Inflammatory macrophage treated with lipopolysaccharide for 4 hours (primary cell): ENCODE results near the gene ZNF761.
"Not testable (repeated sequence)": the region's sequence is repeated elsewhere in the genome, so short reads cannot be mapped to it uniquely, and the experiment has no call there.

ENCODE experiments used
- DNase-seq: peaks from one replicate; pipeline ENCODE4 v3.0.0-alpha.2; 2020

The ZNF761 gene

DNA sequence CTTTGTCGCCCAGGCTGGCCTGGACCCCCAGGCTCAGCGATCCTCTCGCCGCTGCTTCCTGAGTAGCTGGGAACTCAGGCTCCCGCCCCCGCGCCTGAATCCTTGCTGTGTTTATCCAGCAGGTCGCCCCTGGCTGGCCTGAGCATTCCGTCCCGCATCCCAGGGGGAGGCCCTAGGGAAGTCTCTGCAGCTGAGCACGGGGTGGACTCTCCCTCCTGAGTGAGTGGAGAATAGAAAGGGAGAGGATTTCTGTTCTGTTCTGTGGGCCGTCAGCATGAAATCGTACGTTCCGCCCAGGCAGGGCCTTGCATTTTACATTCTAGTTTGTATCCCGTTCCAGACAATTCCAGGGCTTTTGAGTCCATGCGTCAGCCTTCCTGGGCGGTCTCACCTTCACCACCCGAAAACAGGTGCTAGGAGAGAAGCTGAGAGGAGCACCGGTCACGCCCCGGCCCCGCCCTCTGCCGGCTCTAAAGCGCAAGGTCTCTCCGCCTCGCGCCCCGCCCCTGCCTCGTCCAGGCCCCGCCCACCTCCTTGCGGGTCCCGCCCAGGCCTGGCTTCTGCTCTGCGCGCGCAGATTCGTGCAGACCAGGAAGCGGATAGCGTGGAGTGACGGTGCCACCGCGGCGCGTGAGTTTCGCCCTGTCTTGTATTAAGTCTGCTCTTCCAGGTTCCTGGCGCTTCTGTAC, at the start of gene ZNF761:
Gene ZNF761, plus strand, starts transcription at position 586 of the 689 bp plus-strand sequence. CDS start 15,285 bp downstream, outside the sequence.
- DNase-seq: peak; percentile 94

DNA sequence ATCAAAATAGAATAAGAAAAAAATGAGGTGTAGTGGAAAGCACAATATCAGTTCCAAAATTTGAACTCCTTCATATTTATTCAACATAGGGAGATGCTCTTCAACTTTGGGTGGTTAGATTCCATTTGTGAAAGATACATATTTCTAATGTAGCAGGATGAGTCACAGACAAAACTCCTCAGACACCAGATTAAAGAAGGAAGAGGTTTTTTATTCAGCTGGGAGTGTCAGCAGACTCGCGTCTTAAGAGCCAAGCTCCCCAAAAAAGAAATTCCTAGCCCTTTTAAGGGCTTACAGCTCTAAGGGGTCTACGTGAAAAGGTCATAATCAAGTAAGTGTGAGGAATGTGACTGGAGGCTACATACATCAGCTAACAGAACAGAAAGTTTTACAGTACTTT, 43.6 kb upstream of the ZNF761 start:
- DNase-seq: no peak

DNA sequence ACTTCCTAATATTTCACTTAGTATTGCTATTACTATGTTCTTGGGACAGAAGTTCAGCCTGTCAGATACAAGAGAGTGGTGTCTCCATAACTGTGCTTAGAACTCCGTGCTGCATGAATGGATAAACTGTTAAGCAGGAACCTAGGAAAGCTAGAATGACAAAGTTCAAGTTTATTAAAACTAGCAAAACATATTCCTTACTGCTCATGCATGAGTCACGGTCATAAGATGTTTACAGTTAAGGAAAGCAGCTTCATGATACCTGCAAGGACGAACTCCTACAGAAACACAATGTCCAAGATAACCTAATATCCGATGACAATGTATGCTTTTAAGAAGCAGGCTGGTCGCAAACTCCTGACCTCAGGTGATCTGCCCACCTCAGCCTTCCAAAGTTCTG, 42.9 kb upstream of the ZNF761 start:
- DNase-seq: no peak

DNA sequence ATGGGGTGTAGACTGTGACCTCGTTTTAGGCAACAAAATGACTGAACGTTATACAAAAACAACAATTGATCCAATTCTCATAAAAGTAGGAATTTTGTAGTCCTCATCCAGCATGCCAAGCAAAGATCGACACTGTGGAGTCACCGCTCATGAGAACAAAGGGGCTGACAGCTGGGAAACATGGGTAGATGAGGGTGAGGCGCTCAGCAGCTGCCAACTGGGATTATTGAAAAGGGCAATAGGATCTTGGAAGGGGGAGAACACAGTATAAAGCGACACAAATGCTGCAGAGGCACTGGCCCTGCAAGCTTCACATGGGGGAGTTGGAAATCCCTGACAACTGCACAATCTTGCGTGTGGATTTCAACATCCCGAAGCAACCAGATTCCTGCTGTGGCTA, 42.2 kb upstream of the ZNF761 start:
- DNase-seq: no peak

DNA sequence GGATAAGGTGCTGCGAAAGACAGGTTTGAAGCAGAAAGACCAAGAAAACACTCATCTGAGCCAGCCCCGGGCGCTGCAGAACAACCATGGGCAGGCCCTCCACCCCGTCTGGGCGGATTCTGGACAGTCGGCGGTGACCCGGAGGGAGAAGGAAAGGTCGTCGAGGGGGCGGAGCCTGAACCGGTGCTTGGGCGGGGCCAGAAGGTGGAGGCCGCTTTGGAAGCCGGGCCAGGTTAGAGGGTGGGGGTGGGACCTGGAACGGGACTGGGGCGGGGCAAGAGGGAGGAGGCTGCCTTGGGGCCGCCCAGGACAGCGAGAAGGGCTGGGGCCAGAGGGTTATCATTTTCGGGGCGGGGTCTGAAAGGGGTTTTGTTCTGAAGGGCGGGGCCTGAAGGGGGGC, 41.8 kb upstream of the ZNF761 start:
- no peak for DNase-seq

DNA sequence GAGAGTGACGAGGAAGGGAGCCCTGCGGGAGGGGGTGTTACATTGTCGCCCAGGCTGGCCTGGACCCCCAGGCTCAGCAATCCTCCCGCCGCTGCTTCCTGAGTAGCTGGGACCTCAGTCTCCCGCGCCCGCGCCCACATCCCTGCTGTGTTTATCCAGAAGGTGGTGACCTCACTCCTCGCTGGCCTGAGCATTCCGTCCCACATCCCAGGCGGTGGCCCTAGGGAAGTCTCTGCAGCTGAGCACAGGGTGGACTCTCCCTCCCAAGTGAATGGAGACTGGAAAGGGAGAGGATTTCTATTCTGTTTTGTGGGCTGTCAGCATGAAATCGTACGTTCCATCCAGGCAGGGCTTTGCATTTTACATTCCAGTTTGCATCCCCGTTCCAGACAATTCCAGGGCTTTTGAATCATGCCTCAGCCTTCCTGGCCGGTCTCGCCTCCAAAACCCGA, 37.2 kb upstream of the ZNF761 start:
- DNase-seq: peak; percentile 8

DNA sequence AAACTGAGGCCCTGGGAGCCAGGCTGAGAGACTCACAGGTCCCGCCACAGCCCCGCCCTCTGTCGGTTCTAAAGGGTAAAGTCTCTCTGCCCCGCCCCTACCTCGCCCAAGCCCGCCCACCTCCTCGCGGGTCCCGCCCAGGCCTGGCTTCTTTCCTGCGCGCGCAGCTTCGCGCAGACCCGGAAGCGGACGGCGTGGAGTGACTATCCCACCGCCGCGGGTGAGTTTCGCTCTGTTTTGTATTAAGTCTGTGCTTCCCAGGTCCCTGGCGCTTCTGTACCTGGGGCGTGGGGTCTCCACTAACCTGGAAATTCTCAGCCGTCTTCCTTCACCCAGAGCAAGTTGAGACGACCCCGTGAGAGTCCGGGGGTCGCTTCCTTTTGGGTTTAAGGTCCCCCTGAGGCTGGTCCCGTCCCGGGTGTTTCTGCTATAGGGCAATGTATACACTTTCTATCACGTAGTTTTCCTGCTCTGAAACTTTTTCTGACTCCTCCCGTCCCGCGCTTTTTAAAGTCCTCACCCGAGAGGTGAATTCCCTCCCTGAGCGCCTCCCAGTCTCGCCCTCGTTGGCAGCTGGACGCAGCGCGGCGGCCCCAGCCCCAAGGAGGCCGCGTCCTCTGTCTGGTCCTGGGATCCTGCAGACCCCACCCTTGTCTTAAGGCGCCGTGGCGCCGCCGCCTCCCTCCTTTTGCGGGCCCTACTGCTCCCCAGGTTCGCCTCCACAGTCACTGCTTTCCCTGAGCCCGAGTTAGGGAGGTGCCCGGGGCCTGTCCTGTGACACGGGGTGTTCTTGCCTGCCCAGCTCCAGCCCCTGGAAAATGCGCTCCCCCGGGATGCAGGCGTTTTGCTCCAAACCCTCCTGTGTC, 36.6 kb upstream of the ZNF761 start, which contains the start of gene ZNF765:
Gene ZNF765, plus strand, starts transcription at position 176 of the 866 bp plus-strand sequence. CDS start 2,867 bp downstream, outside the sequence.
- peak; percentile 93 for DNase-seq

DNA sequence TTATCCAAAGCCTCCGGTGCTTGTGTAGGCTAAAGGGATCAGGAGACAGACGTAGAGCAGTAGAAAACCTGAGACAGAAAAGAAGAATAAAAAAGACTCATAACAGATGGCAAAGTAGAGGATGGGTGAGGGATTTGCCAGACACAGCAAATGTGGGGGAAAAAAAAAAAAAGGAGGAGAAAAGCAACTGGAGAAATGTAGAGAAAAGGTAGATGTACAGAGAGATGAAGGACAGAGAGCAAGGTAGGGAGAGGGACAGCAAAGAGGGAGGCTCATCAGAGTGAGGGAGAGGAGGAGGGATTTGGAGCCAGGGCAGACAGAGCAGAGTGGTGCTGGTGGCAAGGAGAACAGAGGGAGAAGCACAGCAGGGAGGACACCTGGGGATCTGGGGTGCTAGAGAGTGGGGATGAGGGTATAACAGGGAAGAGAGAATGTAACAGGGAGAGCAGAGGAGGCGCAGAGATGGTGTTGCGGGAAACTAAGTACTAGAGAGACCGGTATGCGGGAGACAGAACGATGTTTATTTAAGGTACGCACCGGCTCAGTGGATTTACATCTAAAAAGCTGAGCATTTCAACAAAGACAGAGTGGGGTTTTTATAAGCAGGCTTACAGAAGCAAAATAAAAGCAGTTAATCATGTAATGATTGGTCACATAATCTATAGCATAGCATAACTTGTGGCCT, 35.8 kb upstream of the ZNF761 start:
- not testable (repeated sequence) for DNase-seq

DNA sequence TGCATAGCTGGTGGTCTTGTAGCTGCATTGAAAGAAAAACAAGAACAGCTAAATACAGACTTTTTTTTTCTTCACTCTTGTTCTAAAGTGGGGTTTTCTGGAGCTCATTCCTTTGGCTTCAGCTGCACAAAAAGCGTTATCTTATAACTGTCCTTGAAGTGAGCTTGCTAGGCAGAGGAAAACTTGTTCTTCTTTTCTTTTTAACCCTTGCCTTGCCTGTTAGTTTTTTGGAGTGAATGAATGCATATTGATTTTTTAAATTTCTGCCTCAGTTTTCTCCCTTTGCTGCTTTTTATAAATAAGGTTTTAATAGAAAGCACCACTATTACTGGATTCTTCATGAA, 35.3 kb upstream of the ZNF761 start:
- no peak for DNase-seq

DNA sequence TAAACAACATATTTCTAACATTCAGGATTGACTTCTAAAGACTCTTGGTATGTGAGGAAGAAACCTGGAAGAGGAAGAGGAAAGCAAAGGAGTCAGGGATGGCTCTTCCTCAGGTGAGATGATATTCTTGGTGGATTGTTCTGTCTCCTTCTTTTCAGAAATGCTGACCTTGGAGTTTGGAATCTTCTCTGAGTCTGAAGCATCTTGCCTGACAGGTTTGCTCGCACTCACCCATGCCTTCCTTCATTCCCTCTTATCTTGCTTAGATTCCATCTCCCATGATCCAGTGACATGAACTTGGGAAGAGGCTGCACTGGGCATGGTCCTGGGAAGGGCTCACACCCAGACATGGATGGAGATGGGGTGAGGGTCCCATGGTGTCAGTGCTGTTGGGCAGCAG, 33.9 kb upstream of the ZNF761 start:
- not testable (repeated sequence) for DNase-seq

DNA sequence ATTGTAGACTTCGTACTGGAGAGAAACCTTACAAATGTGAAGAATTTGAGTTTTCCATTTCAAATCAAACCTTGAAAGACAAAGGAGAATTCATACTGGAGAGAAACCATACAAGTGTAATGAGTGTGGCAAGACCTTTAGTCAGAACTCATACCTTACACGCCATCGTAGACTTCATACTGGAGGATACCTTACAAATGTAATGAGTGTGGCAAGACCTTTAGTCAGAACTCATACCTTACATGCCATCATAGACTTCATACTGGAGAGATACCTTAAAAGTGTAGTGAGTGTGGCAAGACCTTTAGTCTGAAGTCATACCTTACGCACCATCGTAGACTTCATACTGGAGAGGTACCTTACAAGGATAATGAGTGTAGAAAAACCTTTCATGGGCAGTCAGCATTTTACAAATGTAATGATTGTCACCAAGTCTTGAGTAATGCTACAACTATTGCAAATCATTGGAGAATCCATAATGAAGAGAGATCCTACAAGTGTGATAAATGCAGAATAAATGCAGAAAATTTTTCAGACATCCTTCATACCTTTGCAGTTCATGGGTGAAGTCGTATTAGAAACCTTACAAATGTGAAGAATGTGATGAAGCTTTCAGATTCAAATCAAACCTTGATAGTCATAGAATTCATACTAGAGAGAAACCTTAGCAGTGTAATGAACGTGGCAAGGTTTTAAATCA, 22.1 kb upstream of the ZNF761 start:
- DNase-seq: no peak

DNA sequence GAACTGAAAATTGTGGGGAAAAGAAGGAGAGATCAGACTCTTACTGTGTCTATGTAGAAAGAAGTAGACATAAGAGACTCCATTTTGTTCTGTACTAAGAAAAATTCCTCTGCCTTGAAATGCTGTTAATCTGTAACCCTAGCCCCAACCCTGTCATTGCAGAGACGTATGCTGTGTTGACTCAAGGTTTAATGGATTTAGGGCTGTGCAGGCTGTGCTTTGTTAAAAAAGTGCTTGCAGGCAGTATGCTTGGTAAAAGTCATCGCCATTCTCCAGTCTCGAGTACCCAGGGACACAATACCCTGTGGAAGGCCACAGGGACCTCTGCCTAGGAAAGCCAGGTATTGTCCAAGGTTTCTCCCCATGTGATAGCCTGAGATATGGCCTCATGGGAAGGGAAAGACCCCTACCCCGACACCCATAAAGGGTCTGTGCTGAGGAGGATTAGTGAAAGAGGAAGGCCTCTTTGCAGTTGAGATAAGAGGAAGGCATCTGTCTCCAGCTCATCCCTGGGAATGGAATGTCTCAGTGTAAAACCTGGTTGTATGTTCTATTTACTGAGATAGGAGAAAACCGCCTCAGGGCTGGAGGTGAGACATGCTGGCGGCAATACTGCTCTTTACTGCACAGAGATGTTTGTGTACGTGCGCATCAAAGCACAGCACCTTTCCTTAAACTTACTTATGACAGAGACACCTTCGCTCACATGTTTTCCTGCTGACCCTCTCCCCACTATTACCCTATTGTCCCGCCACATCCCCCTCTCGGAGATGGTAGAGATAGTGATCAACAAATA, 11.1 kb upstream of the ZNF761 start:
- not testable (repeated sequence) for DNase-seq

DNA sequence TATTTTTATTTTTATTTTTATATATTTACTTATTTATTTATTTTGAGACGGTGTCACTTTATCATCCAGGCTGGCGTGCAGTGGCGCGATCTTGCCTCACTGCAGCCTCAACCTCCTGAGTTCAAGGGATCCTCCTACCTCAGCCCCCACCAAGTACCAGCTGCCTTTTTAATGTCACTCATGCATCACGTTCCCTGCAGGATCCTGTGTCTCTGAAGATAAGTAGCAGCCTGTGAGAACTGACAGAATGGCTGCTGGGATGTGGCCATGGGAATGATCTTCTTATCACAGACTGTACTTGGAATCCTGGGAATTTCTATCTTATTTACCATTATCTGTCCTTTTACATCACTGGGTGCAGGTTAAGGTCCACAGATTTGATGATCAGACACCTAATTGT, 9.2 kb upstream of the ZNF761 start:
- no peak for DNase-seq

DNA sequence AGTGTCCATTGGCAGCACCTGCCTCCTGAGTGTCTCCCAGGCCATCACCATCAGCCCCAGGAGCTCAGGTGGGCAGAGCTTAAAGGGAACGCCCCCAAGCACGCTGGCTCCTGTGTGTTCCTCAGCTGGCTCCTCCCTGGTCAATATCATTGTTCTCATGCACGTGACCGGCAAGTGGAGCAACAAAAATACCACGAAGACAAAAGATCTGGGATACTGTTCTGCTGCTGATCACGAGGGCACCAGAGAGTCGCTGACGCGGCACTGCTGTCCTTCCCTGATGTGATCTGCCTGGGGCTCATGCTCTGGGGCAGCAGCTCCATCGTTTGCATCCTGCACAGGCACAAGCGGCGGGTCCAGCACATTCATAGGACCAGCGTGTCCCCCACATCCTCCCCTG, 8.7 kb upstream of the ZNF761 start:
- DNase-seq: not testable (repeated sequence)

DNA sequence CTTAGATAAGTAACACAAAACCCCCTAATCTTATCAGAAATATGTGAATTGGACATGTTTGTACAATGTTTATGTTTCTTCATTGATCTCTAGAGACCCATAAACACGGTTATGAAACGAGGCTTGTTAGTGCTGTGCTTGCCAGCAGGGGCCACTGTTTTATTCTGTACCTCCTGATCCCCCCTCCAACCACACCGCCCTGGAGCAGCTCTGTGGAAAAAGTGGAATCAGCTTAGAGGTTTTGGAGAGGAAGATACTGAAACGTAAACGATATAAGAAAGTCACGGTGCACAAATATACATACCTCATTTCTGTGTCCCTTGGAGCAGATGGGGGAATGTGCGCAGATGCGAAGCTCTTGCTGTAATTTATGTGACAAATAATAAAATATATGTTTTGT, 8.1 kb upstream of the ZNF761 start:
- not testable (repeated sequence) for DNase-seq

DNA sequence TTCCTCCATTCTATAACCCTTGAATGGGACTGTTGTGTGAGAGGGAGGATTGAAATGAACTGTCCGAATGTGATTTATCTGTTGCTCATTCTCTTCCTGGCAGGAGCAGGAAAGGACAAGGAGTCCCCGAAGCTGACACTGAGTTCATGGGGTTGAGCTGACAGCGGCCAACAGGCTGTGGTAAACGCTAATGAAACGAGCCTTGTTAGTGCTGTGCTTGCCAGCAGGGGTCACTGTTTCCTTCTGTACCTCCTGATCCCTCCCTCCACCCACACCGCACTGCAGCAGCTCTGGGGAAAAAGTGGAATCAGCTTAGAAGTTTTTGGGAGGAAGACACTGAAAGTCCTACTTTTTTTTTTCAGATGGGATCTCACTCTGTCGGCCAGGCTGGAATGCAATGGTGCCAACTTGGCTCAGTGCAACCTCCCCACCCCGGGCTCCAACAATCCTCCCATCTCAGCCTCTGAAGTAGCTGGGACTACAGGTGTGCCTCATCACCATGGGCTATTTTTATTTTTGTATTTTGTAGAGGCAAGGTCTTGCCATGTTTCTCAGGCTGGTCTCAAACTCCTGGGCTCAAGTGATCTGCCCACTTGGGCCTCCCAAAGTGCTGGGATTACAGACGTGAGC, 6.7 kb upstream of the ZNF761 start:
- peak; percentile 72 for DNase-seq

DNA sequence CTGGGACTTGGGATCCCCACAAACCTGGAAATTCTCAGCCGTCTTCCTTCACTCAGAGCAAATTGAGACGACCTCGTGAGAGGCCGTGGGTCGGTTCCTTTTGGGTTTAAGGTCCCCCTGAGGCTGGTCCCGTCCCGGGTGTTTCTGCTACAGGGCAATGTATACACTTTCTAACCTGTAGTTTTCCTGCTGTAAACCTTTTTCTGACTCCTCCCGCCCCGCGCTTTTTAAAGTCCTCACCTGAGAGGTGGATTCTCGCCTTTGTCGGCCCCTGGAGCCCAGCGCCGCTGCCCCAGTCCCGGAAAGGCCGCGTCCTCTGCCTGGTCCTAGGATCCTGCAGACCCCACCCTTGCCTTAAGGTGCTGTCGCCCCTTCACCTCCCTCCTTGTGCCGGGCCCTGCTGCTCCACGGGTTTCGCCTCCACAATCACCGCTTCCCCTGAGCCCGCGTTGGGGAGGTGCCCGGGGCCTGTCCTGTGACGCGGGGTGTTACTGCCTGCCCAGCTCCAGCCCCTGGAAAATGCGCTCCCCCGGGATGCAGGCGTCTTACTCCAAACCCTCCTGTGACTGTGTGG, 391 bp downstream of the ZNF761 start:
- DNase-seq: peak; percentile 18

DNA sequence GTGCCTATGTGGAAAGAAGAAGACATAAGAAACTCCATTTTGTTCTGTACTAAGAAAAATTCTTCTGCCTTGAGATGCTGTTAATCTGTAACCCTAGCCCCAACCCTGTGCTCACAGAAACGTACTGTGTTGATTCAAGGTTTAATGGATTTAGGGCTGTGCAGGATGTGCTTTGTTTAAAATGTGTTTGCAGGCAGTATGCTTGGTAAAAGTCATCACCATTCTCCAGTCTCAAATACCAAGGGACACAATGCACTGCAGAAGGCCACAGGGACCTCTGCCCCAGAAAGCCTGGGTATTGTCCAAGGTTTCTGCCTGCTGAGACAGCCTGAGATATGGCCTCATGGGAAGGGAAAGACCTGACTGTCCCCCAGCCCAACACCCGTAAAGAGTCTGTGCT, 12.0 kb downstream of the ZNF761 start:
- not testable (repeated sequence) for DNase-seq

DNA sequence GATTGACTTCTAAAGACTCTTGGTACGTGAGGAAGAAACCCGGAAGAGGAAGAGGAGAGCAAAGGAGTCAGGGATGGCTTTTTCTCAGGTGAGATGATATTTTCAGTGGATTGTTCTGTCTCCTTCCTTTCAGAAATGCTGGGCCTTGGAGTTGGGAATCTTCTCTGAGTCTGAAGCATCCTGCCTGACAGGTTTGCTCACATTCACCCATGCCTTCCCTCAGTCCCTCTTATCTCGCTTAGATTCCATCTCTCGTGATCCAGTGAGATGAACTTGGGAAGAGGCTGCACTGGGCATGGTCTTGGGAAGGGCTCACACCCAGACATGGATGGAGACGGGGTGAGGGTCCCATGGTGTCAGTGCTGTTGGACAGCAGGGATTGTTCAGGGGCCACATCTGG, 15.4 kb downstream of the ZNF761 start:
- not testable (repeated sequence) for DNase-seq

DNA sequence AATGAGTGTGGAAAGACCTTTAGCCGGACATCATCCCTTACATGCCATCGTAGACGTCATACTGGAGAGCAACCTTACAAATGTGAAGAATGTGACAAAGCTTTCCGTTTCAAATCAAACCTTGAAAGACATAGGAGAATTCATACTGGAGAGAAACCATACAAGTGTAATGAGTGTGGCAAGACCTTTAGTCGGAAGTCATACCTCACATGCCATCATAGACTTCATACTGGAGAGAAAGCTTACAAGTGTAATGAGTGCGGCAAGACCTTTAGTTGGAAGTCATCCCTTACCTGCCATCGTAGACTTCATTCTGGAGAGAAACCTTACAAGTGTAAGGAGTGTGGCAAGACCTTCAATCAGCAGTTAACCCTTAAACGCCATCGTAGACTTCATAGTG, 24.0 kb downstream of the ZNF761 start:
- no peak for DNase-seq

DNA sequence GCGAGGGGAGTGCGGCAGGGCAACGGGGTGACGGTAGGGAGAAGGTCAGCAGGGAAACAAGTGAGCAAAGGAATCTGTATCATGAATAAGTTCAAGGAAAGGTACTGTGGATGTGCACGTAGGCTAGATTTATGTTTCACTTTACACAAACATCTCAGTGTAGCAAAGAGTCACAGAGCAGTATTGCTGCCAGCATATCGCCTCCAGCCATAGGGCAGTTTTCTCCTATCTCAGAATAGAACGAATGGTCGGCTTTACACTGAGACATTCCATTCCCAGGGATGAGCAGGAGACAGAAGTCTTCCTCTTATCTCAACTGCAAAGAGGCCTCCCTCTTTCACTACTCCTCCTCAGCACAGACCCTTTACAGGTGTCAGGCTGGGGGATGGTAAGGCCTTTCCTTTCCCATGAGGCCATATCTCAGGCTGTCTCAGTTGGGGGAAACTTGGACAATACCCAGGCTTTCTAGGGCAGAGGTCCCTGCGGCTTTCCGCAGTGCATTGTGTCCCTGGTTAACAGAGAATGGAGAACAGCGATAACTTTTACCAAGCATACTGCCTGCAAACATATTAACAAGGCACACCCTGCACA, 28.4 kb downstream of the ZNF761 start:
- not testable (repeated sequence) for DNase-seq
